ENCODE results near the gene DST. TPM values are rescaled to one million over a fixed set of nuclear protein-coding genes. Genes with fewer than 3 reads are reported as not detected.

DST gene
- total and polyA plus RNA-seq, 2 of the 4 experiments (the other 2 are of a cell fraction) = 97.7 to 452 TPM

DNA sequence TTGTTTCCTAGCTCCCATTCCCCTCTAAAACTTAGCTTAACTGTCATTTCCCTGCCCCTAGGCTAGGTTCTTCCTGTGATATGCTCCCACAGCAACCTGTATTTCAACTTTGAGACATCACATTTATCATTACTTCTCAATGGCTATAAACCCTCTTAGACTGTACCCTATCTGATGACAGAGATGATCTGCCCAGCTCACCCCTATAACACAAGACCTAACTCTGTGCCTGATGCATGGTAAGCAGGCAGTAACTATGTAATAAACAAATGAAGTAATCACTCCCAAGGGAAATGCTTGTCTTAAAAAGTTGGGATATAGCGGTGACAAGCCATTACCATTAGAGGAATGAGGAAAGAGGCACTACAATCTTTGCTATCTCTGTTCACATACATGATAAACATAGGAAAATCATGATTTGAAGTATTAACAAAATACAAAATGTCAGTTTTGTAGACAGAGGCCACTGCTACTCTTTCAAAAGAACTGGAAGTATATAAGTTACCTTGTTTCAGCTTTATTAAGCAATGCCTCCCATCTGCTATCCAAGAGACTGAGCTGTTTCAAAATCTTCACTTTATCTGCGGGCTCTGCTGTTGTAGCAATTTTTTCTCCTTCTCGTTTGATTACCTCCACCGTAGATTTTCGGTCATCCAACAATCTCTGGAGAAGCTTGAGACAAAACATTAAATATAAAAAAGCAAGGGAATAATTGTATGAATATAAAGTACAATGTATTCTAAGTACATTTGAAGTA, 110.7 kb downstream of the DST start (continued):
- no peak for TF ChIP-seq SMC3 (IDR thresholded peaks at IDR 0.05; ENCODE audit: low read depth, low read length)

DNA sequence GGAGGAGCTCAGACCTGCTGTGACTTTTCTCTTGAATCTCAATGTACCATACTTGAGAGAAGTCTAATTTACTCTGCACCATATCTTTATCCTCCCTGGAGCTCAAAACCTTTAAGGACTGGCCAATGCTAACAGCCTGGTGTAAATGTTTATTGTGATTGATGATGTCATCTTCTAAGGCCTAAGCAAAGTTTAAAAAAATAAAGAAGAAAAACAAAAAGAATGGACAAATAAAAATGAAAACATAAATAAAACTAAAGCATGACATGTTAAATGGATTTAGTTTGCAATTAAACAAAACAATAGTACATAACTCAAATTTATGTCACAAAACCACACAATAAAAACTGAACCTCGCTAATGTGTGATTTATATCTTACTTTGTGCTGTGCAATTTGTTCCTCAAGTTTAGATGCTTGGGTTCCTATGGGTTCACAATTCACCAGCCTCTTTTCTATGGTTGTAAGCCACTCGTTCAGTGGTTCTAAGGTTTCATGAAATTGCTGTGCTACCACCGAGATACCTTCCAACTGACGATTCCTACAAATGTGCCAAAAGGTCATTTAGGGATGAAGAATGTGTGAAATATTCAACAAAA, 113.0 kb downstream of the DST start:
- Histone ChIP-seq H3K23ac (ENCODE audit: low read depth, low read length) (peak overlapping the region; percentile 71; the same call in 1 of the 2 replicates), H2BK20ac (ENCODE audit: low read depth, low read length) (peak overlapping the region; percentile 72; the same call in 1 of the 2 replicates), H3K9ac (ENCODE audit: low read depth, low read length) (no peak overlapping the region), H3K14ac (replicated peaks; ENCODE audit: low read depth, low read length) (peak overlapping the region; percentile 86), H3K56ac (ENCODE audit: extremely low read depth, insufficient read depth, low read length) (no peak overlapping the region), H2BK5ac (ENCODE audit: low read depth, low read length, poor library complexity, severe bottlenecking) (peak overlapping the region; percentile 96), H3K27me3 (ENCODE audit: control insufficient read depth, insufficient read depth, low read length) (no peaks in the 10 kb centered on the region), H2AFZ (replicated peaks; ENCODE audit: low read length, poor library complexity) (no peak overlapping the region), H3K4me2 (ENCODE audit: low read depth, low read length) (peak overlapping the region; percentile 32; the same call in 1 of the 2 replicates), H3K4me3 (ENCODE audit: insufficient read depth, low read depth, low read length) (no peak overlapping the region), H3K4me1 (ENCODE audit: control insufficient read depth, insufficient read depth, low read length) (peaks cover 19% of the 10 kb centered on the region), H2AK9ac (replicated peaks; ENCODE audit: low read depth, low read length, poor library complexity) (no peak overlapping the region), H4K8ac (ENCODE audit: low read depth in 2 of 2, low read length in 2 of 2) (peak overlapping the region in 1 of 2 experiments; percentile 31; a peak in 1 of 4 replicates), H2BK15ac (ENCODE audit: low read depth, low read length) (0 out of 3 replicates have a peak overlapping the region, but pooled peaks have one; percentile 59), H3K4ac (ENCODE audit: low read depth, low read length) (peak overlapping the region; percentile 48), H4K20me1 (ENCODE audit: insufficient read depth, low read length) (peaks cover 6% of the 10 kb centered on the region; the same call in 1 of the 2 replicates), H2AK5ac (ENCODE audit: low read depth, low read length) (peak overlapping the region; percentile 85), H4K91ac (ENCODE audit: insufficient read depth, low read depth, low read length) (peak overlapping the region; percentile 70; the same call in 1 of the 2 replicates), H2BK120ac (ENCODE audit: low read depth, low read length) (peak overlapping the region; percentile 74; the same call in 1 of the 2 replicates), H3K9me1 (ENCODE audit: insufficient read depth, low read length) (peaks cover 11% of the 10 kb centered on the region), H4K5ac (ENCODE audit: low read depth, low read length) (peak overlapping the region; percentile 13; the same call in 1 of the 2 replicates), H3K36me3 (ENCODE audit: control insufficient read depth, insufficient read depth, low read length) (peaks cover 34% of the 10 kb centered on the region), H3K79me1 (ENCODE audit: low read depth in 1 of 2, low read length in 2 of 2) (peaks cover 25 to 47% of the 10 kb centered on the region in 2 experiments), H3K9me3 (ENCODE audit: control insufficient read depth, insufficient read depth, low read length) (no peaks in the 10 kb centered on the region), H3K18ac (ENCODE audit: low read depth, low read length) (peak overlapping the region; percentile 87; the same call in 1 of the 2 replicates), H3K27ac (ENCODE audit: insufficient read depth, low read length) (peak overlapping the region; percentile 67; the same call in 1 of the 2 replicates)
- ChIA-PET CTCF (no interaction called here), POLR2A (ENCODE audit: unreplicated experiment) (no interaction called here)
- dilution Hi-C loops (cut with HindIII; ENCODE audit: low sequenced_read_pairs, unreplicated experiment) = no loop called here
- ATAC-seq (ENCODE audit: low read depth) (no peak), DNase-seq (peak; percentile 45)
- in situ Hi-C loops (cut with MboI; ENCODE audit: low sequenced_read_pairs) = no loop called here
- no CpG with 5 or more reads among the region's 4 CpGs for WGBS, 2 experiments (ENCODE audit: extremely low coverage in 2 of 2, insufficient read length in 1 of 2)
- intact Hi-C loops (cut with micrococcal nuclease) = no loop called here
- no TSS peak for BruUV-seq (replicated peaks)
- TF ChIP-seq, protein P1, sequence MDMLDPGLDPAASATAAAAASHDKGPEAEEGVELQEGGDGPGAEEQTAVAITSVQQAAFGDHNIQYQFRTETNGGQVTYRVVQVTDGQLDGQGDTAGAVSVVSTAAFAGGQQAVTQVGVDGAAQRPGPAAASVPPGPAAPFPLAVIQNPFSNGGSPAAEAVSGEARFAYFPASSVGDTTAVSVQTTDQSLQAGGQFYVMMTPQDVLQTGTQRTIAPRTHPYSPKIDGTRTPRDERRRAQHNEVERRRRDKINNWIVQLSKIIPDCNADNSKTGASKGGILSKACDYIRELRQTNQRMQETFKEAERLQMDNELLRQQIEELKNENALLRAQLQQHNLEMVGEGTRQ (IDR thresholded peaks at IDR 0.05; ENCODE audit: low read depth, low read length) = no peak
- TF ChIP-seq, protein P2, sequence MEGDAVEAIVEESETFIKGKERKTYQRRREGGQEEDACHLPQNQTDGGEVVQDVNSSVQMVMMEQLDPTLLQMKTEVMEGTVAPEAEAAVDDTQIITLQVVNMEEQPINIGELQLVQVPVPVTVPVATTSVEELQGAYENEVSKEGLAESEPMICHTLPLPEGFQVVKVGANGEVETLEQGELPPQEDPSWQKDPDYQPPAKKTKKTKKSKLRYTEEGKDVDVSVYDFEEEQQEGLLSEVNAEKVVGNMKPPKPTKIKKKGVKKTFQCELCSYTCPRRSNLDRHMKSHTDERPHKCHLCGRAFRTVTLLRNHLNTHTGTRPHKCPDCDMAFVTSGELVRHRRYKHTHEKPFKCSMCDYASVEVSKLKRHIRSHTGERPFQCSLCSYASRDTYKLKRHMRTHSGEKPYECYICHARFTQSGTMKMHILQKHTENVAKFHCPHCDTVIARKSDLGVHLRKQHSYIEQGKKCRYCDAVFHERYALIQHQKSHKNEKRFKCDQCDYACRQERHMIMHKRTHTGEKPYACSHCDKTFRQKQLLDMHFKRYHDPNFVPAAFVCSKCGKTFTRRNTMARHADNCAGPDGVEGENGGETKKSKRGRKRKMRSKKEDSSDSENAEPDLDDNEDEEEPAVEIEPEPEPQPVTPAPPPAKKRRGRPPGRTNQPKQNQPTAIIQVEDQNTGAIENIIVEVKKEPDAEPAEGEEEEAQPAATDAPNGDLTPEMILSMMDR (conservative IDR thresholded peaks at IDR 0.05; ENCODE audit: low read depth, low read length) = no peak
- TF ChIP-seq RAD21 (IDR thresholded peaks at IDR 0.05; ENCODE audit: low read length) = no peak
- TF ChIP-seq, protein P3, sequence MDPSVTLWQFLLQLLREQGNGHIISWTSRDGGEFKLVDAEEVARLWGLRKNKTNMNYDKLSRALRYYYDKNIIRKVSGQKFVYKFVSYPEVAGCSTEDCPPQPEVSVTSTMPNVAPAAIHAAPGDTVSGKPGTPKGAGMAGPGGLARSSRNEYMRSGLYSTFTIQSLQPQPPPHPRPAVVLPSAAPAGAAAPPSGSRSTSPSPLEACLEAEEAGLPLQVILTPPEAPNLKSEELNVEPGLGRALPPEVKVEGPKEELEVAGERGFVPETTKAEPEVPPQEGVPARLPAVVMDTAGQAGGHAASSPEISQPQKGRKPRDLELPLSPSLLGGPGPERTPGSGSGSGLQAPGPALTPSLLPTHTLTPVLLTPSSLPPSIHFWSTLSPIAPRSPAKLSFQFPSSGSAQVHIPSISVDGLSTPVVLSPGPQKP (IDR thresholded peaks at IDR 0.05; ENCODE audit: borderline replicate concordance, low read depth, low read length) = no peak
- no peak for TF ChIP-seq POLR2A (IDR thresholded peaks at IDR 0.05; ENCODE audit: low read depth, low read length)
- no peak for TF ChIP-seq MXI1 (IDR thresholded peaks at IDR 0.05; ENCODE audit: borderline replicate concordance, low read depth, low read length)
- no peak for TF ChIP-seq BHLHE40 (IDR thresholded peaks at IDR 0.05; ENCODE audit: low read depth, low read length)
- TF ChIP-seq SMC3 (IDR thresholded peaks at IDR 0.05; ENCODE audit: low read depth, low read length) = no peak
- no peak for TF ChIP-seq RCOR1 (IDR thresholded peaks at IDR 0.05; ENCODE audit: insufficient replicate concordance, low read length)
- TF ChIP-seq RFX5 (IDR thresholded peaks at IDR 0.05; ENCODE audit: low read depth, low read length) = no peak
